Forelimb muscle (tissue), 1 donor: ENCODE data around the gene GNAZ. TPM values are rescaled to one million over a fixed set of nuclear protein-coding genes. Genes with fewer than 3 reads are reported as not detected.
"Not testable (repeated sequence)": the region's sequence is repeated elsewhere in the genome, so short reads cannot be mapped to it uniquely, and the experiment has no call there.

Experiments used
- DNase-seq: peaks from one replicate; pipeline ENCODE4 v3.0.0-alpha.2; 2013; ENCODE audit warnings: low read depth
- polyA plus RNA-seq: library from polyadenylated mRNA; unstranded; fragments of 120-200 nt; gene quantifications from one replicate; pipeline ENCODE4 v1.2.1, GENCODE V29; 2013; ENCODE audit not compliant: insufficient read length

GNAZ gene
- polyA plus RNA-seq, 1 donor: 2.7 TPM

- DNase-seq: no peak
Measured at GRCh38 chr22:23132376-23133091, 62.2 kb downstream of the GNAZ start.

GRCh38 chr22:23133922-23134321 lies 63.6 kb downstream of the GNAZ start:
- no peak for DNase-seq

GRCh38 chr22:23136991-23137390 lies 66.7 kb downstream of the GNAZ start:
- not testable (repeated sequence) for DNase-seq

GRCh38 chr22:23137468-23137867 lies 67.1 kb downstream of the GNAZ start:
- no peak for DNase-seq

- no peak for DNase-seq
Measured at GRCh38 chr22:23137905-23138561, 67.7 kb downstream of the GNAZ start.

GRCh38 chr22:23138584-23139435 lies 68.5 kb downstream of the GNAZ start:
- no peak for DNase-seq

- DNase-seq: no peak
Measured at GRCh38 chr22:23140385-23140784, 70.1 kb downstream of the GNAZ start.

GRCh38 chr22:23142546-23143105 lies 72.3 kb downstream of the GNAZ start:
- DNase-seq: no peak

GRCh38 chr22:23143119-23143518 lies 72.8 kb downstream of the GNAZ start:
- DNase-seq: no peak

- DNase-seq: no peak
Measured at GRCh38 chr22:23144432-23144831, 74.1 kb downstream of the GNAZ start.

- peak; percentile 67 for DNase-seq
Measured at GRCh38 chr22:23144932-23145877, 74.9 kb downstream of the GNAZ start, which contains the start of gene RAB36. RAB36 (plus strand) TSS chr22:23145477; CDS start chr22:23146617, 1,140 bp downstream.

GRCh38 chr22:23145878-23146470 lies 75.7 kb downstream of the GNAZ start:
- no peak for DNase-seq

- no peak for DNase-seq
Measured at GRCh38 chr22:23146478-23147205, 76.3 kb downstream of the GNAZ start.

GRCh38 chr22:23147617-23148387 lies 77.5 kb downstream of the GNAZ start:
- no peak for DNase-seq

GRCh38 chr22:23149743-23150238 lies 79.5 kb downstream of the GNAZ start:
- no peak for DNase-seq

GRCh38 chr22:23150762-23151161 lies 80.4 kb downstream of the GNAZ start:
- DNase-seq: no peak

GRCh38 chr22:23151827-23152226 lies 81.5 kb downstream of the GNAZ start:
- no peak for DNase-seq

- no peak for DNase-seq
Measured at GRCh38 chr22:23152238-23153114, 82.2 kb downstream of the GNAZ start.
